Tibial nerve (tissue), 4 donors: ENCODE measurements around the gene FZD2.

ENCODE experiments used
- CTCF ChIP-seq, 5 experiments: fragments of 200-600 bp in 3 of 5; fragments of 450-650 bp in 2 of 5; sonication (generic) in 3 of 5; IDR thresholded peaks; one replicate each; pipeline ENCODE4 v1.5.1; 2016 to 2019; ENCODE audit warnings: antibody characterized with exemption in 5 of 5, mild to moderate bottlenecking in 3 of 5, moderate library complexity in 2 of 5
- EP300 ChIP-seq, 2 donors: sonication (generic); formaldehyde crosslinking; IDR thresholded peaks; one replicate each; pipeline ENCODE4 v1.6.1; 2017; ENCODE audit warnings: antibody characterized with exemption in 2 of 2, mild to moderate bottlenecking in 1 of 2

- TF ChIP-seq CTCF (IDR thresholded peaks at IDR 0.05) (no peak), EP300 (IDR thresholded peaks at IDR 0.05) (no peak)
Observed at GRCh38 chr17:44587339-44587738, 30.1 kb downstream of the FZD2 start.
